ENCODE measurements around the gene DLG1.

The DLG1 gene

DNA sequence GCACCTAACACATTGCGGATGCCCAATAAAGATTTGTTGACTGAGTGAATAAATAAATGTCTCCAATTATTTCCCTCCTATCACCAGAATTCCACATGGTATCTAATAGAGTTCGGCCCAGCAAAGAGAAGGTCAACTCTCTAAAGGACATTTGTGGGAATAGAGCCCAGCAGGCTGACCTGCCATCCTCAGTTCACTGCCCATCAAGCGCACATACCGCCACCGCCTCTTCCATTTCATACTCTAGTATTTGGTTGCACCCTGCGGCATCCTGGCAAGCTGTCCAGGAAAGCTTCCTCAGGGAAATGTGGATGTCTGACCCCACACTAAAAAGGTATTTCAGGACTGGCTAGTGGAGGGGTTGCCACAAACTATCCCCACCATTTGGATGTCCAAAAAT lies 29.8 kb upstream of the DLG1 start:
- Histone ChIP-seq H3K4me1 (ENCODE audit: low read length) (no peaks in the 10 kb centered on the region), H3K4me3 (ENCODE audit: low read length) (no peak overlapping the region), H3K9me3 (replicated peaks; ENCODE audit: insufficient read depth, low read length) (no peaks in the 10 kb centered on the region), H2AFZ (ENCODE audit: low read length) (no peak overlapping the region), H3K9me2 (replicated peaks; ENCODE audit: insufficient read depth, low read length) (no peaks in the 10 kb centered on the region), H3K9ac (ENCODE audit: low read length) (no peak overlapping the region), H3K36me3 (replicated peaks; ENCODE audit: insufficient read depth, low read length) (no peaks in the 10 kb centered on the region), H3F3A (ENCODE audit: insufficient read depth, low read length) (no peaks in the 10 kb centered on the region), H3K27me3 (replicated peaks; ENCODE audit: insufficient read depth, low read length) (no peaks in the 10 kb centered on the region), H4K20me1 (ENCODE audit: insufficient read depth, low read length) (no peaks in the 10 kb centered on the region), H3K4me2 (ENCODE audit: low read depth, low read length) (no peak overlapping the region), H3K27ac (ENCODE audit: low read length) (no peak overlapping the region), H3K79me2 (ENCODE audit: low read length) (no peaks in the 10 kb centered on the region)
- no peak for TF ChIP-seq EZH2 (optimal IDR thresholded peaks at IDR 0.05; ENCODE audit: low read depth, low read length)
- no peak for TF ChIP-seq EZH2phosphoT487 (IDR thresholded peaks at IDR 0.05; ENCODE audit: low read length)
- TF ChIP-seq, protein P1, sequence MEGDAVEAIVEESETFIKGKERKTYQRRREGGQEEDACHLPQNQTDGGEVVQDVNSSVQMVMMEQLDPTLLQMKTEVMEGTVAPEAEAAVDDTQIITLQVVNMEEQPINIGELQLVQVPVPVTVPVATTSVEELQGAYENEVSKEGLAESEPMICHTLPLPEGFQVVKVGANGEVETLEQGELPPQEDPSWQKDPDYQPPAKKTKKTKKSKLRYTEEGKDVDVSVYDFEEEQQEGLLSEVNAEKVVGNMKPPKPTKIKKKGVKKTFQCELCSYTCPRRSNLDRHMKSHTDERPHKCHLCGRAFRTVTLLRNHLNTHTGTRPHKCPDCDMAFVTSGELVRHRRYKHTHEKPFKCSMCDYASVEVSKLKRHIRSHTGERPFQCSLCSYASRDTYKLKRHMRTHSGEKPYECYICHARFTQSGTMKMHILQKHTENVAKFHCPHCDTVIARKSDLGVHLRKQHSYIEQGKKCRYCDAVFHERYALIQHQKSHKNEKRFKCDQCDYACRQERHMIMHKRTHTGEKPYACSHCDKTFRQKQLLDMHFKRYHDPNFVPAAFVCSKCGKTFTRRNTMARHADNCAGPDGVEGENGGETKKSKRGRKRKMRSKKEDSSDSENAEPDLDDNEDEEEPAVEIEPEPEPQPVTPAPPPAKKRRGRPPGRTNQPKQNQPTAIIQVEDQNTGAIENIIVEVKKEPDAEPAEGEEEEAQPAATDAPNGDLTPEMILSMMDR (IDR thresholded peaks at IDR 0.05; ENCODE audit: low read length) = no peak
- no peak for DNase-seq

DNA sequence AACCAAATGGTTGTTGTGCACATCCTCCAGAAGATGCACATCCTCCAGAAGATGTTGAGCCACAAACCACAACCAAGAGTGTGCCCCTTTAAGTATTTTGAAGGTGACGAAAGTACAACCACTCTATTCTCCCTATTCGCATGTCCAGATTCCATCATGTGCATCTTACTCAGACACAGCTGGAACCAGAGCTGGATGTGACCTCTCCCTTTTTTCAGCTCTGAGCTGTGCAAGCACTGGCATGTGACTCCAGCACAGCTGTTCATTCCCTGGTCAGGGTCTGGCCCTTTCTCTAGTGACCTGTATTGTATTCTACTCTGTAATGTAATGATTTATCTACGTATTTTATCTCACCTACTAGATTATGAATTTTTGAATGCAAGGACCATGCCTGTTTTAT lies 29.3 kb upstream of the DLG1 start:
- Histone ChIP-seq H3K36me3 (replicated peaks; ENCODE audit: insufficient read depth, low read length) (no peaks in the 10 kb centered on the region), H3K9me3 (replicated peaks; ENCODE audit: insufficient read depth, low read length) (no peaks in the 10 kb centered on the region), H3K79me2 (ENCODE audit: low read length) (no peaks in the 10 kb centered on the region), H3K9me2 (replicated peaks; ENCODE audit: insufficient read depth, low read length) (no peaks in the 10 kb centered on the region), H3K4me3 (ENCODE audit: low read length) (no peak overlapping the region), H2AFZ (ENCODE audit: low read length) (no peak overlapping the region), H4K20me1 (ENCODE audit: insufficient read depth, low read length) (no peaks in the 10 kb centered on the region), H3K4me1 (ENCODE audit: low read length) (no peaks in the 10 kb centered on the region), H3K27me3 (replicated peaks; ENCODE audit: insufficient read depth, low read length) (no peaks in the 10 kb centered on the region), H3F3A (ENCODE audit: insufficient read depth, low read length) (no peaks in the 10 kb centered on the region), H3K9ac (ENCODE audit: low read length) (no peak overlapping the region), H3K4me2 (ENCODE audit: low read depth, low read length) (no peak overlapping the region), H3K27ac (ENCODE audit: low read length) (no peak overlapping the region)
- DNase-seq = no peak
- TF ChIP-seq EZH2 (optimal IDR thresholded peaks at IDR 0.05; ENCODE audit: low read depth, low read length) = no peak
- TF ChIP-seq EZH2phosphoT487 (IDR thresholded peaks at IDR 0.05; ENCODE audit: low read length) = no peak
- TF ChIP-seq, protein P1 (IDR thresholded peaks at IDR 0.05; ENCODE audit: low read length) = no peak

DNA sequence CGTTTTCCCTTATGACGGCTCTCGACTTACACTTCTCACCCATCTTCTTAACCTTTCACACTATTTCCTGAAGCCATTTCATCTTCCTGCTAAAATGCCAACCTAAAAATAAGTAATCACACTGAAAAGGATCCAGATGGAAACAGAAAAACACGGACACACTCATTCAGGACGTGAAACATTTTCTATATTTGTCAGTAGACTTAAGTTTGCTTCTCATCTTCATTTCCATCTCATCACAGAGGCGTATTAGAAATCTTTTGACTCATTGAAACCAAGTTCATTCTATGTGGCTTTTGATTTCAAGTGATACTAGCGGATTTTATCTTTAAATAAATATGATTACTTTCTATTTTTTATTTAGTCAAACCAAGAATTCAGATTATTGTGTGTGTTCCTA lies 27.4 kb upstream of the DLG1 start:
- no peak overlapping the region for H3K9ac ChIP-seq (ENCODE audit: low read length)
- no peak for DNase-seq
- H4K20me1 ChIP-seq (ENCODE audit: insufficient read depth, low read length) = no peaks in the 10 kb centered on the region
- no peak overlapping the region for H3K4me3 ChIP-seq (ENCODE audit: low read length)
- H3K4me1 ChIP-seq (ENCODE audit: low read length) = no peaks in the 10 kb centered on the region
- no peak overlapping the region for H3K27ac ChIP-seq (ENCODE audit: low read length)
- H3K9me2 ChIP-seq (replicated peaks; ENCODE audit: insufficient read depth, low read length) = no peaks in the 10 kb centered on the region
- no peaks in the 10 kb centered on the region for H3F3A ChIP-seq (ENCODE audit: insufficient read depth, low read length)
- H3K9me3 ChIP-seq (replicated peaks; ENCODE audit: insufficient read depth, low read length) = no peaks in the 10 kb centered on the region
- no peak overlapping the region for H2AFZ ChIP-seq (ENCODE audit: low read length)
- H3K36me3 ChIP-seq (replicated peaks; ENCODE audit: insufficient read depth, low read length) = no peaks in the 10 kb centered on the region
- no peaks in the 10 kb centered on the region for H3K27me3 ChIP-seq (replicated peaks; ENCODE audit: insufficient read depth, low read length)
- H3K79me2 ChIP-seq (ENCODE audit: low read length) = no peaks in the 10 kb centered on the region
- H3K4me2 ChIP-seq (ENCODE audit: low read depth, low read length) = no peak overlapping the region
- TF ChIP-seq, protein P1 (IDR thresholded peaks at IDR 0.05; ENCODE audit: low read length) = no peak
- TF ChIP-seq EZH2 (optimal IDR thresholded peaks at IDR 0.05; ENCODE audit: low read depth, low read length) (no peak), EZH2phosphoT487 (IDR thresholded peaks at IDR 0.05; ENCODE audit: low read length) (no peak)

All from MM.1S (cell line).